Measurements from ENCODE around the gene TMEM260.
A peak's percentile ranks its signal among the peaks of the same experiment; 100 is the strongest.
"Not testable (repeated sequence)": the region's sequence is repeated elsewhere in the genome, so short reads cannot be mapped to it uniquely, and the experiment has no call there.

TMEM260 gene

DNA sequence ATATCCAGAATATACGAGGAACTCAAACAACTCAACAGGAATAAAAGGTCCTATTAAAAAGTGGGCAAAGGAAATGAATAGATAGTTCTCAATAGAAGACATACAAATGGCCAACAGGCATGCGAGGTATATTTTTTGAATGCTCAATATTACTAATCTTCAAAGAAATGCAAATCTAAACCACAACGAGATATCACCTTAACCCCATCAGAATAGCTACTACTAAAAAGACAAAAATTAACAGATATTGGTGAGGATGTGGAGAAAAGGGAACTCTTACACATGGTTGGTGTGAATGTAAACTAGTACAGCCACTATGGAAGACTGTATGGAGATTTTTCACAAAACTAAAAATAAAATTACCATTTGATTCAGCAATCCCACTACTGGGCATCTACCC, 99.2 kb downstream of the TMEM260 start:
- no peak for DNase-seq (ENCODE audit: low spot score)

DNA sequence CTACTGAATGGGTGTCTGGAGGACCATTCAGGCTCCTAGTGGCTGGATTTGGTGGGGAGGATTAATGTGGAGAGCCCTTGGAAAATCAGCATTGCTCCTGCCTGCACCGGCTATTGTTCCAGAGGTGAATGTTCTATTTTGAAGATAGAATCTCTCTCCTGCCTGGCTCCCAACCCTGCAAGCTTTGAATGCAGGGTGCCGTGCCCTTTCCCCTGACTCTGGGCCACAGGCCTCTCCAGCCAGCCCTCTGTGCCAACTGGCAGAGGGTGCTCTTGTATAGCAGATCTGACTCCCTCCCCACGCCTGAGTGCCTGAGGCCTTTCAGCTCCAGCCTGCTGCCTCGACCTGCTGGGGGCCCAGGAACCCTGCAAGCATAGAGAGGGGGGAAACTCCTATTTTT, 106.8 kb downstream of the TMEM260 start:
- DNase-seq (ENCODE audit: low spot score): peak; percentile 87

DNA sequence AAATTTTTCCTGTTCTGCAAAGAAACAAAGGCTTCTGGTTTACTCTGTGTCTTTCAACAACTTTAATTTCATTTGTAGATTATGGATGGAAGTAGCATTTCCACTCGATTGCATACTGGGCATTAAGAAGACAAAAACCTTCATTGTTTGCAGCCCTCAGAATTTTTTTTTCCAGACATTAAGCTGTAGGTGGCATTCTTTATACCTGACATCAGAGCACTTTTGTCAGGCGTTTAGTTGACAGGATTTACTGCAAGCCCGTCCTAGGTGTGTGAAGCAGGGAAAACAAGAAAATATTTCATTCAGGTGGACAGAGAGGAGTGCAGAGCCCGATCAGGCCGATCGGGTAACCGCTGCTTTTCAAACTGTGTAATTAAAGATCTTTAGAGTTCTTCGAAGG, 107.5 kb downstream of the TMEM260 start:
- DNase-seq (ENCODE audit: low spot score): no peak

DNA sequence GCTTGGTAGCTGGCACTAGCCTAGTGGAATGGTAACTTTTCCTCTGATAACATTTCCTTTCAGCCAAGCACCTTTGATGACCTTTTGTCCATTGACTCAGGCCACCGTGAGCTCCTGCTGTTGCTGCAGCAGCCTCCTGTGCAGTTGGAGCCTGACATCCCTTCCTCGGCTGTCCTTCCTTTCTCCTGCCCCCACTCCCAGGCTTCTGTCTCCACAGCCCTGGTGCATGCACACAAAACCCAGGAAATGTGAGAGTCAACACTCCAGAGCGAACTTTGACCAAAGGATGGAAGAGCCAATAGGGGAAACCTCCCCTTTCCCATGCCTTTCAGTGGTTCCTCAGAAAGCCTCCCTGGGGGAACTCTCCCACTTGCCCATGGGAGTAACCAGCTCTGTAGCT, 115.0 kb downstream of the TMEM260 start:
- no peak for DNase-seq (ENCODE audit: low spot score)

DNA sequence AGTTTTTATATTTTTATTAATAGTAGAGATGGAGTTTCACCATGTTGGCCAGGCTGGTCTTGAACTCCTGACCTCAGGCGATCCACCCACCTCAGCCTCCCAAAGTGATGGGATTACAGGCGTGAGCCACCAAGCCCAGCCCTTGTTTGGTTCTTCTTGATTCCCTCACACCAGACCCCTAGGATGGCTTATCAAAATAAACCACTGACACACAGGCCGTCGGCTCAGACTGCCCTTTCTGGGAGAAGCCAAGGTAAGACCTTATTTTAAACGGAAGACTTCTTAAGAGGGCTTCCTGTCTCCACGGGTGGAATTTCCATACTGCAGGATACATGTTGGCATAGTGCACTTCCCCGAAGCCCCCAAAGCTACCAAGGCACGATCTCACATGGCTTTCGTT, 115.6 kb downstream of the TMEM260 start:
- not testable (repeated sequence) for DNase-seq (ENCODE audit: low spot score)
